G401 (cell line): ENCODE measurements around the gene AHSP. TPM values are rescaled to one million over a fixed set of nuclear protein-coding genes. Genes with fewer than 3 reads are reported as not detected.
"Not testable (repeated sequence)": the region's sequence is repeated elsewhere in the genome, so short reads cannot be mapped to it uniquely, and the experiment has no call there.

ENCODE experiments used
- DNase-seq: peaks from one replicate; pipeline ENCODE4 v3.0.0-alpha.2; 2015; ENCODE audit warnings: low spot score
- in situ Hi-C: cut with HindIII; loops from 2 replicates; pipeline ENCODE4 v1.10.0; 2016; ENCODE audit warnings: low sequenced_read_pairs, mixed read lengths
- total RNA-seq: library from RNA; depleted of rRNA; stranded (reverse); fragments of >200 nt; shearing (Covaris generic); gene quantifications from 2 replicates; pipeline ENCODE4 v1.2.3, GENCODE V29; 2014; rRNA removed

The AHSP gene
- not detected in 2 replicates for total RNA-seq

DNA sequence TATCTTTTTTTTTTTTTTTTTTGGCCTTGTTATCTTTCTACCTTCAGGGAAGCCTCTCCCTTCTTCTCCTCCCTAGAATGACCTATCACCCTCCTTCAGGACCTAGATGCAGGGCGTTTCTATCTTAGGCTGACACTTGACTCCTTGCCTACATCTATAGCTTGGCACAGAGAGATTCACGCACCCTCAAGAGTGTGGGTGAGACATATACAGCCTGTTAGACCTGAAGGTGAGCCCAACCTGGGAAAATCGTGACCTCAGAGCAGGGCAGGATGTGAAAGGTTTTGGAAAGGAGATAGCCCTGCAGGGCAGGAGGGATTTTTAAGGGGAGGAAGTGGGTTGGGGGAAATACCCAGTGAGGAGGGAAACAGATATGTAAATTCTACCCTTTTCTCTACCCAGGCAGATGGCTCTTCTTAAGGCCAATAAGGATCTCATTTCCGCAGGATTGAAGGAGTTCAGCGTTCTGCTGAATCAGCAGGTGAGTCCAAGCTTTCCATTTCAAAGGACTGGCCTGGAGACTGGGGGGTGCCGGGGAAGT is at the start of gene AHSP:
Gene AHSP, plus strand, starts transcription at position 167 of the 541 bp plus-strand sequence. Its CDS starts 240 bp downstream, at position 407.
- no peak for DNase-seq
- in situ Hi-C loops, result no loop called here

DNA sequence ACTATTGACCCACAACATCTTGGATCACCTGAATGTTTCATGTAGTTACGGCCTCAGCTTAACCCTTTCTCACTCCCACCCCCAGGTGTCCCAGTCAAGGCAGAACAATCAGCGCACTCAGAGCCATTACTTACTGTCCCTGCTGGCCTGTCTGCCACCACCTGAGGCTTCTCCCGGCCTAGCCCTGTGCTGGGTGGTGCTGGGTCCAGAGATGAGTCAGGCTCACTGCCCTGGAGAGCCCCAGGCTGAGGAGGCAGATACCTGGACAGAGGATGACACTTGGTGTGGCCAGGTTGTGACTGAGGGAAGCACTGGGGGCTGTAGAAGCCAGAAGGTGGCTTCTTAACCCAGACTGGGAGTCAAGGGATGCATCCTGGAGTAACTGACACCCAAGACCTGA is 48.7 kb upstream of the AHSP start:
- in situ Hi-C loops, result no loop called here

GRCh38 chr16:31479751-31480150 is 47.9 kb upstream of the AHSP start:
- in situ Hi-C loops, result no loop called here

More for the DNA sequence above, 48.7 kb upstream of the AHSP start:
- no peak for DNase-seq

DNA sequence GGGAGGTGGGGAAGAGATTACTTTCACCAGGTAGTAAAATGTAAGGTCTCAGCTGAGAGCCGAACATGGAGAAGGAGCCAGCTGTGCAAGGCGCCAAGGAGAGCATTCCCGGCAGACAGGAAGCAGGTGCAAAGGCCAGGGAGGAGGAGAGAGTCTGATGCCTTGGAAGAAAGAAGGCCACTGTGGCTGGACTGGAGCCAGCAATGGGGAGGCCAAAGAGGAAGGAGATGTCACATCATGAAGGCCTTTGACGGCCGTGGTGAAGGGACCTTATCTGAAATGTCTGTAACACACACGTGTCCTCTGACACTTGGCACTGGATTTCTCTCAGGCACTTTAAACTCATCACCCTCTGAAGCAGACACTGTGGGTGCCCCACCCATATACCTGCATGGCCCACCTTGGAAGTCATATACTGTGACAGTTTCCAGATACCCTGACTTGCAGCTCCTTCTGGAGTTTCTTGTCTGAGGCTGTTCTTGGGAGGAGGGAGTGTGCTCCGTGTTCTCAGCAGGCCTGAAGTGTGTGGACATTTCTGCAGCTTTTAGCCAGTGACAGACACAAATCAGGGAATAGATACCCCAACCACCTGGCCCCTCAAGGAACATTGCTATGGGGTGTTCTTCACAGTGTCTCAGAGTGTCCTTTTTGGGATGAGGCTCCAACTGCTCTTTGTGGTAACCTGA is 46.7 kb upstream of the AHSP start:
- in situ Hi-C loops, result no loop called here
- no peak for DNase-seq

More at GRCh38 chr16:31479751-31480150, 47.9 kb upstream of the AHSP start:
- no peak for DNase-seq

DNA sequence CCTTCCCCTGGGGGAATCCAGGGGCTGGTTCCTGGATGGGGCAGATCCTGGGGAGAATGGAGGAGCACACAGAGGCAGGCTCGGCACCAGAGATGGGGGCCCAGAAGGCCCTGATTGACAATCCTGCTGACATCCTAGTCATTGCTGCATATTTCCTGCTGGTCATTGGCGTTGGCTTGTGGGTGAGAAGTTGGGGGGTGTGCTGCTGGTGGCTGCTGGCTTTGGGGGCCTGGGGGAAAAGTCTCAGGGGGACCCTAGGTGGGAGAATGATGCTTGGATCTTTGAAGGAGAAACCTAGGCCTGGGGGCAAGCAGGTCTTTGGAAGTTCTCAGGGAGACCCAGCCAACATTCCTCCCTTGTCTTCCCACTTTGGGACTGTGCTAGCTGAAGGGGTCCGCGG is 44.6 kb upstream of the AHSP start, which contains the start of gene SLC5A2:
Gene SLC5A2, plus strand, starts transcription at position 43 of the 400 bp plus-strand sequence. Its CDS starts 14 bp downstream, at position 57.
- in situ Hi-C loops, result no loop called here
- no peak for DNase-seq

DNA sequence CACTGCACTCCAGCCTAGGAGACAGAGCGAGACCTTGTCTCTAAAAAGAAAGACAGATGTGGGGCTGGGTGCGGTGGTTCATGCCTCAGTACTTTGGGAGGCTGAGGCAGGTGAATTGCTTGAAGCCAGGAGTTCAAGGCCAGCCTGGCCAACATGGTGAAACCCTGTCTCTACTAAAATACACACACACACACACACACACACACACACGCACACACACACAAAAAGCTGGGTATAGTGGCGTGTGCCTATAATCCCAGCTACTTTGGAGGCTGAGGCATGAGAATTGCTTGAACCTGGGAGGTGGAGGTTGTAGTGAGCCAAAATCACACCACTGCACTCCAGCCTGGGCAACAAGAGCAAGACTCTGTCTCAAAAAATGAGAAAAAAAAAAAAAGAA is 43.7 kb upstream of the AHSP start:
- DNase-seq, in situ Hi-C loops: not testable (repeated sequence)

DNA sequence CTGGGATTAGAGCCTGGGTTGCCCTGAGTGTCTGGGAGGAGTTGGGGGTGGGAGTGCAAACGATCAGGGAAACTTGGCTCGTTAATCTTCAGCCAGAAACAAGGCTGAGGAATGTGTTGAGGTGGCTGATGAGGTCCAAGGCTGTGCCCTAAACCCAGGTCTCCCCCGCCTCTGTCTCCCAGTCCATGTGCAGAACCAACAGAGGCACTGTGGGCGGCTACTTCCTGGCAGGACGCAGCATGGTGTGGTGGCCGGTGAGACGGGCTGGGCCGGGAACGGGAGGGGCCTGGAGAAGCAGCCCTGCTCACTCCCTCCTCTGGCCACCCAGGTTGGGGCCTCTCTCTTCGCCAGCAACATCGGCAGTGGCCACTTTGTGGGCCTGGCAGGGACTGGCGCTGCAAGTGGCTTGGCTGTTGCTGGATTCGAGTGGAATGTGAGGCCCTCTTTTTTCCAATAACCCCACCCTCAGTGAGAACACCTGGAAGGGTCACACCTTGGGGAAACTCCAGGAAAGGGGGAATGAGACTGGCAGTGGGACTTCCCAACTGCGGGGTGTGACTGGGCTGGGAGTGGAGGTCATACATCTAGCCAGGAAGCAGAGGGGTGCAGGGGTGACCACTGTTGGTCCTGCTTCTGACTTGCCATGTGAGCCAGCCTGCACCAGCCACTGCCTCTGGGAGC is 43.1 kb upstream of the AHSP start:
- in situ Hi-C loops, result no loop called here
- DNase-seq, result no peak

DNA sequence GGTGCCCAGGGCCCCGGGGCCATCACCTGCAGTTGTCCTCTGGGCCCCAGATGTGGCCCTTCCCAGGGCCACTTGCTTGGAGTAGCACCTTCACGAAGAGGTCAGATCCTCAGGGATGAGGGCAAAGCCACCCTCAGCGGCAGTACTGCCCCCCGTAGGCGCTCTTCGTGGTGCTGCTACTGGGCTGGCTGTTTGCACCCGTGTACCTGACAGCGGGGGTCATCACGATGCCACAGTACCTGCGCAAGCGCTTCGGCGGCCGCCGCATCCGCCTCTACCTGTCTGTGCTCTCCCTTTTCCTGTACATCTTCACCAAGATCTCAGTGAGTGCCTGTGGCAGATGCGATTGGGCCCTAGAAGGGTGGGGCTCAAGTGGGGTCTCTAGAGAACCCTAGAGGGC is 42.1 kb upstream of the AHSP start:
- in situ Hi-C loops, result no loop called here
- no peak for DNase-seq

DNA sequence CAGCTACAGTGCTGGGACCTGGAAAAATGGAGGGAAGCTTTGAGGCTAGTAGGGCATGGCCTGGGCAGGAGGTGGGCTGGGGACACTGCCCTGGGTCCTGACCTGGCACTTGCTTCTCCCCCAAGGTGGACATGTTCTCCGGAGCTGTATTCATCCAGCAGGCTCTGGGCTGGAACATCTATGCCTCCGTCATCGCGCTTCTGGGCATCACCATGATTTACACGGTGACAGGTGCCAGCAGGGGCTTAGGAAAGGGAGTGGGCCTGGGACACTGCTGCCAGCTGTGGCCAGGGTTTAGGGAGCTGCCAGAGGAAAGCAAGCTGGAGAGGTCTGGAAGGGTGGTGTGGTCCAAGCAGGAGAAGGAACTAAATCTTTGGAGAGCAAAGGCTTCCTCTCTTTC is 41.7 kb upstream of the AHSP start:
- DNase-seq, result no peak
- in situ Hi-C loops, result no loop called here

DNA sequence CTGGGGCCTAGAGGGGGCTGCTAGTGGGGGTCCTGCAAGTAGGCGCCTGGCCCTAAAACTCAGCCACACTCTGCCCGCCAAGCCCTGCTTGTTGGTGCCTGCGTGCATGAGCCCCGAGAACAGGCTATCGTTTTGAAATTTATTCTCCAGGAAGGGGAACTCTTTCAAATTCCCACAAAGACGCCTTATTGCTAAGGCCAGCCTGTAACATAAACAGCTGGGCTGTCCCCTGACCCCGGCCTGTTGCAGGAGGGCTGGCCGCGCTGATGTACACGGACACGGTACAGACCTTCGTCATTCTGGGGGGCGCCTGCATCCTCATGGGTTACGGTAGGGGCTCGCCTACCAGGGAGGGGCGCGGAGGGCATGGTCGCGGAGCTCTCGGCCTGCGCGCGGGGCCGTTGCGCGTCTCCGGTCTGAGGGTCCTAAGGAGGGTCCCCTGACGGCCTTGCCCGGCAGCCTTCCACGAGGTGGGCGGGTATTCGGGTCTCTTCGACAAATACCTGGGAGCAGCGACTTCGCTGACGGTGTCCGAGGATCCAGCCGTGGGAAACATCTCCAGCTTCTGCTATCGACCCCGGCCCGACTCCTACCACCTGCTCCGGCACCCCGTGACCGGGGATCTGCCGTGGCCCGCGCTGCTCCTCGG is 40.5 kb upstream of the AHSP start:
- no peak for DNase-seq
- in situ Hi-C loops, result no loop called here

DNA sequence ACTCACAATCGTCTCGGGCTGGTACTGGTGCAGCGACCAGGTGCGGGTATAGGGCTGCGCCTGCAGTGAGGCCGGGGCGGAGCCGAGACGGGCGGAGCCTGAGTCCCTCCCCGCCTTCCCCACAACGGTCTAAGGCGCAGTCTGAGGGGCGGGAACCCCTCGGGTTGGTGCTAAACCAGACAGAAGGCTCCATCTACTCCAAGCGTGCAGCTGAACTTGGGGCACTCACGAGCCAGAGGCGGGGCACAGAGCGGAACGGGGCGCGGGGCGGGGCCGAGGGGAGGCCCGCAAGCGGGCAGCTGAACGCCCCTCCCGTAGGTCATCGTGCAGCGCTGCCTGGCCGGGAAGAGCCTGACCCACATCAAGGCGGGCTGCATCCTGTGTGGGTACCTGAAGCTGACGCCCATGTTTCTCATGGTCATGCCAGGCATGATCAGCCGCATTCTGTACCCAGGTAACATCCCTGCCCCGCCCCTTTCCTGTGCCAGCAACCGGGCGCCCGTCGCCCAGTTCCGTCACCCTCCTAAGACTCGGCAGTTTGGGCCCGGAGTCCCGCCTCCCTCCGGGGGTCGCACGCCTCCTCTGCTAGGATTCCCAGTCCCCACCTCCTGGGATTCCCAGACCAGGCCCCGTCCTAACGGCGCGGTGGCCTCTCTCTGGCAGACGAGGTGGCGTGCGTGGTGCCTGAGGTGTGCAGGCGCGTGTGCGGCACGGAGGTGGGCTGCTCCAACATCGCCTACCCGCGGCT is 39.8 kb upstream of the AHSP start:
- in situ Hi-C loops, result no loop called here
- peak; percentile 67 for DNase-seq

DNA sequence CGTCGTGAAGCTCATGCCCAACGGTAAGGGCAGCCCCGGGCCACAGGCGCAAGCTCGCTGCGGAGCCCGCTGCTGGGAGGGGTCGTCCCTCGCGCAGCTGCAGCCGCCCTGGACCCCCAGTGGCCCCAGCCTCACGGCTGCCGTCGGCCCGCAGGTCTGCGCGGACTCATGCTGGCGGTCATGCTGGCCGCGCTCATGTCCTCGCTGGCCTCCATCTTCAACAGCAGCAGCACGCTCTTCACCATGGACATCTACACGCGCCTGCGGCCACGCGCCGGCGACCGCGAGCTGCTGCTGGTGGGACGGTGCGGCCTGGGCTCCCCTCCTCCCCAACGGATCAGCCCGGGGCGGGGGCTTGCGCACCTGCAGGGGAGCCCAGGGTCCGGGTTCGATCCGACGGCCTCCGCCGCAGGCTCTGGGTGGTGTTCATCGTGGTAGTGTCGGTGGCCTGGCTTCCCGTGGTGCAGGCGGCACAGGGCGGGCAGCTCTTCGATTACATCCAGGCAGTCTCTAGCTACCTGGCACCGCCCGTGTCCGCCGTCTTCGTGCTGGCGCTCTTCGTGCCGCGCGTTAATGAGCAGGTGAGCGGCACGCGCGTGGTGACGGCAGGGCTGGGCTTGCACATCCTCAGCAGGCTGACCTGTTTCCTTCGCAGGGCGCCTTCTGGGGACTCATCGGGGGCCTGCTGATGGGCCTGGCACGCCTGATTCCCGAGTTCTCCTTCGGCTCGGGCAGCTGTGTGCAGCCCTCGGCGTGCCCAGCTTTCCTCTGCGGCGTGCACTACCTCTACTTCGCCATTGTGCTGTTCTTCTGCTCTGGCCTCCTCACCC is 39.0 kb upstream of the AHSP start:
- in situ Hi-C loops, result no loop called here
- no peak for DNase-seq

- no peak for DNase-seq
- in situ Hi-C loops, result no loop called here
These were observed 38.5 kb upstream of the AHSP start for GRCh38 chr16:31489298-31489564.

DNA sequence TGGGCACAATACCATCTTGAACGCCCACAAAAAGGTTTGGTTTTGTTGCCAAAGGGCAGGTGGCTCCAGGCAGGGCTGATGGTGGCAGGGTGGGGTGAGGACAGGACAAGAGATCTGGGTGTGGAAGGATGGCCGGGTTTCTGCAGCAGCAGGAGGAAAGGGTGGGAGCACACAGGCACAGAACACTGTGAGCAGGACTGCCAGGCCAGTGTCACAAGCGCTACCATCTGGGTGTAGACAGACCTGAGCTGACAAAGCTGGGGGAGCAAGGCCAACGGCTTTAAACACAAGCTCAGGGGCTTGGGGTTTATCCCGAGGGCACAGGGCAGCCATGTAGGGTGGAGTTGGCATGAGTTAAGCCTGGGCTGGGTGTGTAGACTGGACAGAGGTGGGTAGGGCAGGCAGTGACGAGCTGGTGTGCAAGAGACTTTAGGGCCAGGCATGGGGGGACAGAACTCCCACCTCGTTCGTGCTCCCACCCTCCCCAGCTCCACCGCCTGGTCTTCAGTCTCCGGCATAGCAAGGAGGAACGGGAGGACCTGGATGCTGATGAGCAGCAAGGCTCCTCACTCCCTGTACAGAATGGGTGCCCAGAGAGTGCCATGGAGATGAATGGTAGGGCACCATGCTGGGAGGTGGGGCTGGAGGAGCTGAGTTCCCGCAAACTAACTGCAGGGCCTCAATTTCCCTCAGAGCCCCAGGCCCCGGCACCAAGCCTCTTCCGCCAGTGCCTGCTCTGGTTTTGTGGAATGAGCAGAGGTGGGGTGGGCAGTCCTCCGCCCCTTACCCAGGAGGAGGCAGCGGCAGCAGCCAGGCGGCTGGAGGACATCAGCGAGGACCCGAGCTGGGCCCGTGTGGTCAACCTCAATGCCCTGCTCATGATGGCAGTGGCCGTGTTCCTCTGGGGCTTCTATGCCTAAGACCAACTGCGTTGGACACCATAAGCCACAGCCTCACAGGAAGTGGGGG is 37.8 kb upstream of the AHSP start:
- in situ Hi-C loops, result no loop called here
- no peak for DNase-seq

- in situ Hi-C loops, result no loop called here
These were observed 35.8 kb upstream of the AHSP start for GRCh38 chr16:31491778-31492418.

GRCh38 chr16:31493506-31494125 is 34.1 kb upstream of the AHSP start:
- in situ Hi-C loops, result no loop called here
- DNase-seq, result no peak

More at GRCh38 chr16:31491778-31492418, 35.8 kb upstream of the AHSP start:
- no peak for DNase-seq

DNA sequence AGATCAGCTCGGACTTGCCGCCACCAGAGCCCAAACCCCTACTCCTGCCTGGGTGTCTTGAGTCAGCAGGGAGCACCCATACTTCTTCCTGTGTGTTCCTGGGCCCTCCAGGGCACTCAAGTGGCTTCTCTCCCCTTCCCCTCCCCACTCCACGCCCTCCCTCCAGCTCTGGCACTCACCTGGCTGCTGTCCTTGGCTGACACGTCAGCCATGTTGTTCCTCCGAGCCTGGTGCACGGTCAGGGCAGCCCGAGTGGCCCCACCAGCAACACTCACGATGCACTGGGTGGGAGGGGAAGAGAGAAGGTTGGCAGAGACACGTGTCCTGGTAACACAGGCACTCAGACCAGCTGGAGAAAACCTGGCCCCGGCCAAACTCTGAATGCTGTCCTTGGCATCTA is 31.0 kb upstream of the AHSP start:
- no peak for DNase-seq
- in situ Hi-C loops, result no loop called here
